Fibroblast of lung (primary cell): Measurements from ENCODE around the gene LGALS3. TPM values are rescaled to one million over a fixed set of nuclear protein-coding genes. Genes with fewer than 3 reads are reported as not detected.

ENCODE experiments used
- DNase-seq, 2 donors: peaks; one replicate each; pipeline versions ENCODE4 v3.0.0 to v3.0.0-alpha.2; 2010; ENCODE audit warnings: low read depth in 2 of 2
- H2AFZ ChIP-seq: 2 replicates; pipeline ENCODE4 v1.5.1; 2012; ENCODE audit warnings: low read length, control low read depth, inconsistent platforms
- H3K27ac ChIP-seq: 2 replicates; pipeline ENCODE4 v1.5.1; 2011; ENCODE audit warnings: low read length, control low read depth; ENCODE audit not compliant: insufficient read depth
- H3K27me3 ChIP-seq: 2 replicates; pipeline ENCODE4 v1.5.1; 2011; ENCODE audit warnings: mild to moderate bottlenecking, low read length; ENCODE audit not compliant: control insufficient read depth, insufficient read depth
- H3K36me3 ChIP-seq: 2 replicates; pipeline ENCODE4 v1.5.1; 2011; ENCODE audit warnings: low read length; ENCODE audit not compliant: control insufficient read depth, insufficient read depth
- H3K4me1 ChIP-seq: 2 replicates; pipeline ENCODE4 v1.5.1; 2011; ENCODE audit warnings: low read length; ENCODE audit not compliant: control insufficient read depth, insufficient read depth; ENCODE audit errors: extremely low read depth
- H3K4me2 ChIP-seq: 2 replicates; pipeline ENCODE4 v1.5.1; 2011; ENCODE audit warnings: low read length, control low read depth; ENCODE audit not compliant: insufficient read depth; ENCODE audit errors: extremely low read depth
- H3K4me3 ChIP-seq, 4 experiments: fragments of 200-600 bp in 1 of 4; sonication (generic) in 1 of 4; replicated peaks in 1 of 4; 2 replicates each; pipeline ENCODE4 v1.5.1; 2011 to 2016; ENCODE audit warnings: low read length in 4 of 4, low read depth in 3 of 4, mild to moderate bottlenecking in 3 of 4, control low read depth in 2 of 4, inconsistent platforms in 1 of 4, mixed read lengths in 1 of 4; ENCODE audit not compliant: insufficient read depth in 1 of 4; ENCODE audit errors: control extremely low read depth in 1 of 4
- H3K79me2 ChIP-seq: 2 replicates; pipeline ENCODE4 v1.5.1; 2012; ENCODE audit warnings: mild to moderate bottlenecking, low read length, inconsistent platforms; ENCODE audit not compliant: control insufficient read depth, insufficient read depth
- H3K9ac ChIP-seq: 2 replicates; pipeline ENCODE4 v1.5.1; 2011; ENCODE audit warnings: mild to moderate bottlenecking, low read length, control low read depth; ENCODE audit not compliant: insufficient read depth
- H3K9me3 ChIP-seq: 2 replicates; pipeline ENCODE4 v1.5.1; 2012; ENCODE audit warnings: low read depth, low read length; ENCODE audit not compliant: control insufficient read depth, insufficient read depth
- H4K20me1 ChIP-seq: 2 replicates; pipeline ENCODE4 v1.5.1; 2011; ENCODE audit warnings: low read length; ENCODE audit not compliant: control insufficient read depth, insufficient read depth; ENCODE audit errors: extremely low read depth
- CTCF ChIP-seq, 2 donors: IDR thresholded peaks in 1 of 2; conservative IDR thresholded peaks in 1 of 2; 1 replicate in 1 of 2; 2 replicates in 1 of 2; pipeline ENCODE4 v1.5.1; 2011 to 2012; ENCODE audit warnings: low read length in 2 of 2, control low read depth in 1 of 2, inconsistent platforms in 1 of 2, low read depth in 1 of 2, mild to moderate bottlenecking in 1 of 2
- EZH2 ChIP-seq: IDR thresholded peaks from 2 replicates; pipeline ENCODE4 v1.5.1; 2012; ENCODE audit warnings: low read length, control low read depth, mild to moderate bottlenecking; ENCODE audit errors: missing control alignments
- polyA plus RNA-seq, 2 donors: library from polyadenylated mRNA; depleted of rRNA in 1 of 2; stranded (reverse) in 1 of 2; unstranded in 1 of 2; fragments of >200 nt; gene quantifications; 2 replicates each; pipeline ENCODE4 v1.2.1, GENCODE V29; 2011 to 2012; ENCODE audit warnings: missing spikeins in 1 of 2
- total RNA-seq: library from RNA; depleted of rRNA; stranded (reverse); fragments of >200 nt; gene quantifications from 2 replicates; pipeline ENCODE4 v1.2.1, GENCODE V29; 2014

Gene LGALS3
- total and polyA plus RNA-seq, 2 donors (not counting 1 experiment from before 2014, with no cell fraction given), result 333 to 434 TPM

DNA sequence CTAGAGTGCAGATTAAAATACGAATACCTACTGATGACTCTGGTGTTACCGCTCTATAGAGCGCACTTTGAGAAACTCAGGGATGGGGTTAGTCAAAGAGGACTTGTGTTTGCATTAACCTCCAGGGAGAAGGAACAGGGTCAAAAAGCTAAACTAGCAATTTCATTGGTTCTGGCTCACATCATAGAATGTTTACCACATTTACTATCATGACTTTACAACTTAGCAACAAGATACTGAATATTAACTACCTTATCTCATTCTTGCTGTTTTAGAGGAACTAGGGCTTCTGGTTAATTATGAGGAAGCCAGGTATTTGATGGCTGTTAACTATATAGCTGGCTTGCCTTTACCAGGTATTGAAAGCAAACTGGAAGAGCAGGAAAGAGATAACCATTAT, 12.8 kb downstream of the LGALS3 start:
- Histone ChIP-seq H3K4me1 (peaks cover 9% of the 10 kb centered on the region), H3K79me2 (peaks cover 30% of the 10 kb centered on the region), H2AFZ (no peak overlapping the region), H3K27me3 (no peaks in the 10 kb centered on the region), H3K27ac (no peak overlapping the region), H4K20me1 (no peaks in the 10 kb centered on the region), H3K9ac (no peak overlapping the region), H3K9me3 (no peaks in the 10 kb centered on the region), H3K4me2 (no peak overlapping the region), H3K4me3 (no peak overlapping the region), H3K36me3 (peaks cover 32% of the 10 kb centered on the region)
- TF ChIP-seq EZH2, result no peak
- no peak for TF ChIP-seq CTCF (conservative IDR thresholded peaks at IDR 0.05 in 1 of 2, IDR thresholded peaks at IDR 0.05 in 1 of 2; ENCODE audit: low read depth in 1 of 2, low read length in 2 of 2)
- no peak for DNase-seq

GRCh38 chr14:55142466-55142865, 13.4 kb downstream of the LGALS3 start:
- Histone ChIP-seq H3K27ac (no peak overlapping the region), H3K79me2 (peaks cover 25% of the 10 kb centered on the region)

GRCh38 chr14:55146425-55146824, 17.4 kb downstream of the LGALS3 start:
- TF ChIP-seq EZH2 (no peak), CTCF (conservative IDR thresholded peaks at IDR 0.05 in 1 of 2, IDR thresholded peaks at IDR 0.05 in 1 of 2; ENCODE audit: low read depth in 1 of 2, low read length in 2 of 2) (no peak)
- Histone ChIP-seq H3K27ac (no peak overlapping the region), H3K4me3 (no peak overlapping the region), H3K79me2 (peaks cover 2% of the 10 kb centered on the region), H4K20me1 (no peaks in the 10 kb centered on the region), H3K36me3 (peaks cover 17% of the 10 kb centered on the region), H3K4me2 (no peak overlapping the region), H3K9me3 (no peaks in the 10 kb centered on the region), H2AFZ (no peak overlapping the region), H3K4me1 (no peaks in the 10 kb centered on the region), H3K27me3 (no peaks in the 10 kb centered on the region), H3K9ac (no peak overlapping the region)
- DNase-seq, result no peak

More at GRCh38 chr14:55142466-55142865, 13.4 kb downstream of the LGALS3 start:
- peaks cover 32% of the 10 kb centered on the region for H3K36me3 ChIP-seq
- DNase-seq, result no peak
- H3K27me3 ChIP-seq, result no peaks in the 10 kb centered on the region
- H3K4me3 ChIP-seq, result no peak overlapping the region
- no peak overlapping the region for H3K9ac ChIP-seq
- no peaks in the 10 kb centered on the region for H3K9me3 ChIP-seq
- H4K20me1 ChIP-seq, result no peaks in the 10 kb centered on the region
- H3K4me2 ChIP-seq, result no peak overlapping the region
- no peak overlapping the region for H2AFZ ChIP-seq
- H3K4me1 ChIP-seq, result peaks cover 4% of the 10 kb centered on the region
- TF ChIP-seq EZH2, result no peak
- TF ChIP-seq CTCF (conservative IDR thresholded peaks at IDR 0.05 in 1 of 2, IDR thresholded peaks at IDR 0.05 in 1 of 2; ENCODE audit: low read depth in 1 of 2, low read length in 2 of 2), result no peak
